ENCODE data around the gene EML1. TPM values are rescaled to one million over a fixed set of nuclear protein-coding genes. Genes with fewer than 3 reads are reported as not detected.

Gene EML1
- total RNA-seq, 6 experiments from 2014 or later = 3.3 to 6.8 (median 4.5) TPM

GRCh38 chr14:99812096-99812750, 19.0 kb downstream of the EML1 start:
- intact Hi-C loops (cut with DNase I) = no loop called here
- no peaks in the 10 kb centered on the region for H3K9me3 ChIP-seq
- H3K4me3 ChIP-seq = no peak overlapping the region
- DNase-seq (no peak), ATAC-seq (no peak)
- WGBS (ENCODE audit: insufficient coverage, low coverage, low lambda C conversion rate, missing lambda C conversion rate) = 75% methylated on average over 3 of the region's 9 CpGs
- no peak overlapping the region for H3K27ac ChIP-seq
- H3K27me3 ChIP-seq = no peaks in the 10 kb centered on the region
- TF ChIP-seq, protein P1, sequence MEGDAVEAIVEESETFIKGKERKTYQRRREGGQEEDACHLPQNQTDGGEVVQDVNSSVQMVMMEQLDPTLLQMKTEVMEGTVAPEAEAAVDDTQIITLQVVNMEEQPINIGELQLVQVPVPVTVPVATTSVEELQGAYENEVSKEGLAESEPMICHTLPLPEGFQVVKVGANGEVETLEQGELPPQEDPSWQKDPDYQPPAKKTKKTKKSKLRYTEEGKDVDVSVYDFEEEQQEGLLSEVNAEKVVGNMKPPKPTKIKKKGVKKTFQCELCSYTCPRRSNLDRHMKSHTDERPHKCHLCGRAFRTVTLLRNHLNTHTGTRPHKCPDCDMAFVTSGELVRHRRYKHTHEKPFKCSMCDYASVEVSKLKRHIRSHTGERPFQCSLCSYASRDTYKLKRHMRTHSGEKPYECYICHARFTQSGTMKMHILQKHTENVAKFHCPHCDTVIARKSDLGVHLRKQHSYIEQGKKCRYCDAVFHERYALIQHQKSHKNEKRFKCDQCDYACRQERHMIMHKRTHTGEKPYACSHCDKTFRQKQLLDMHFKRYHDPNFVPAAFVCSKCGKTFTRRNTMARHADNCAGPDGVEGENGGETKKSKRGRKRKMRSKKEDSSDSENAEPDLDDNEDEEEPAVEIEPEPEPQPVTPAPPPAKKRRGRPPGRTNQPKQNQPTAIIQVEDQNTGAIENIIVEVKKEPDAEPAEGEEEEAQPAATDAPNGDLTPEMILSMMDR (IDR thresholded peaks at IDR 0.05) = no peak
- no peak for TF ChIP-seq POLR2A (IDR thresholded peaks at IDR 0.05)
- H3K36me3 ChIP-seq = no peaks in the 10 kb centered on the region
- H3K4me1 ChIP-seq = no peaks in the 10 kb centered on the region

DNA sequence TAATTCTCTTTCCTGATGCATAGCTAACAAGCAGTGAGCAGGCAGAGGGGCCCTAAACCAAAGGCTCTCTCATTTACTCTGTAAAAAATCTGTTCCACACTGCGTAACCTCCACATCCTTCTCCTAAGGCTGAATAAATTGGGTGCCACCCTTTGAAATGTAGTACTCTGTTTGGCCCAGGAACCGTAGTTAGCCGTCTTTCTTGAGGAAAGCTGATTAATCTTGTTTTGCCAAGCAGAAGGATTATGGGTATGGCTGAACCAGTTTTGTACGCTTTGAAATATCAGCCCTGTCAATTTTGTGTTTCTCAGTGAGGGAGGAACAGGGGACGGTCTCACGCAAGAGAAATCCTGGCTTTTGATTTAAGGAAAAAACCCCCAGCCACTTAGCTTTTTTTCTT, 19.7 kb downstream of the EML1 start:
- no peak overlapping the region for H3K27ac ChIP-seq
- no peak overlapping the region for H3K4me3 ChIP-seq
- no peak for TF ChIP-seq POLR2A (IDR thresholded peaks at IDR 0.05)
- TF ChIP-seq, protein P1 (IDR thresholded peaks at IDR 0.05) = no peak
- intact Hi-C loops (cut with DNase I) = no loop called here
- H3K36me3 ChIP-seq = no peaks in the 10 kb centered on the region
- no peaks in the 10 kb centered on the region for H3K4me1 ChIP-seq
- no peak for ATAC-seq
- no peak for DNase-seq
- no peaks in the 10 kb centered on the region for H3K9me3 ChIP-seq
- 85% methylated on average over 6 of the region's 6 CpGs for WGBS (ENCODE audit: insufficient coverage, low coverage, low lambda C conversion rate, missing lambda C conversion rate)
- H3K27me3 ChIP-seq = no peaks in the 10 kb centered on the region

DNA sequence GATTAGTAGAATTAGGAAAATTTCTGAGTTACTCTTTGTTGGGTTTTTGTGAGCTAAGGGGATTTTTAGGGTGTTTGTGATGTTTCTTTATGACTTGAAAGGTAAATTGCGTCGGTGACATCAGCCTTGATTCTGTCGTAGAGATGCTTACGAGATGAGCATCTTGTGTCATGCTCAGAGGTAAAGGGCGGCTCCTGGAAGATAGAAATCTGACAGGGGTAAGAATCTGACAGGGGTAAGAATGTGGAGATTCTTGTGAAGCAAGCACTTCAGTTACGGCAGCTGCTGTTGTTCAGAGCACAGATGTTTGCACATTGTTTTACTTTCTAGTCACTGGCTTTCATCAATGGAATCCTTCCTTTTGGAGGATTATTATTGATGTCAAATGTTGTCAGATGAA, 22.5 kb downstream of the EML1 start:
- WGBS (ENCODE audit: insufficient coverage, low coverage, low lambda C conversion rate, missing lambda C conversion rate) = 49% methylated on average over 6 of the region's 6 CpGs
- ATAC-seq = no peak
- no peak for TF ChIP-seq POLR2A (IDR thresholded peaks at IDR 0.05)
- TF ChIP-seq, protein P1 (IDR thresholded peaks at IDR 0.05) = no peak
- Histone ChIP-seq H3K9me3 (no peaks in the 10 kb centered on the region), H3K27me3 (no peaks in the 10 kb centered on the region), H3K27ac (no peak overlapping the region), H3K4me1 (no peaks in the 10 kb centered on the region), H3K36me3 (no peaks in the 10 kb centered on the region), H3K4me3 (no peak overlapping the region)
- intact Hi-C loops (cut with DNase I) = no loop called here
- DNase-seq = no peak

DNA sequence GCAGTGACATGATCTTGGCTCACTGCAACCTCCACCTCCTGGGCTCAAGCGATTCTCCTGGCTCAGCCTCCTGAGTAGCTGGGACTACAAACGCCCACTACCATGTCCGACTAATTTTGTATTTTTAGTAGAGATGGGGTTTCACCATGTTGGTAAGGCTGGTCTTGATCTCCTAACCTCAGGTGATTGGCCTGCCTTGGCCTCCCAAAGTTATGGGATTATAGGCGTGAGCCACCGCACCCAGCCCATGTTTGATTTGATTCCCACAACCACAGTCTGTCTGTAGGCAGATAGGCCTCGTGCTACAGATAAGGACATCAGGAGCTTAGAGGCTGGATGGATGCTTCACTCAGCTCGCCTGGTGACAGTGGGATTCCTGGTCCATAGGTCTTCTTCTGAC, 23.0 kb downstream of the EML1 start:
- H3K27me3 ChIP-seq = no peaks in the 10 kb centered on the region
- H3K27ac ChIP-seq = no peak overlapping the region
- no peaks in the 10 kb centered on the region for H3K9me3 ChIP-seq
- H3K4me1 ChIP-seq = no peaks in the 10 kb centered on the region
- WGBS (ENCODE audit: insufficient coverage, low coverage, low lambda C conversion rate, missing lambda C conversion rate) = 70% methylated on average over 6 of the region's 7 CpGs
- no peak for TF ChIP-seq POLR2A (IDR thresholded peaks at IDR 0.05)
- TF ChIP-seq, protein P1 (IDR thresholded peaks at IDR 0.05) = no peak
- H3K4me3 ChIP-seq = no peak overlapping the region
- H3K36me3 ChIP-seq = no peaks in the 10 kb centered on the region
- ATAC-seq (no peak), DNase-seq (no peak)
- intact Hi-C loops (cut with DNase I) = no loop called here

Measured in right lobe of liver (tissue), 6 donors.